SU-DHL-6 (cell line): ENCODE measurements around the gene ANKRD17.

ENCODE experiments used
- H2AFZ ChIP-seq: fragments of 200-600 bp; sonication (generic); 2 replicates; pipeline ENCODE4 v1.6.1; 2014; ENCODE audit warnings: low read depth, mild to moderate bottlenecking, moderate library complexity, mixed read lengths, antibody characterized with exemption, low read length; ENCODE audit not compliant: severe bottlenecking
- H3F3A ChIP-seq: fragments of 200-600 bp; shearing (Covaris generic); 2 replicates; pipeline ENCODE4 v1.6.0; 2016; ENCODE audit warnings: antibody characterized with exemption, mild to moderate bottlenecking; ENCODE audit not compliant: insufficient read depth
- H3K27ac ChIP-seq: fragments of 200-600 bp; sonication (generic); 2 replicates; pipeline ENCODE4 v1.5.1; 2016; ENCODE audit warnings: low read depth, mild to moderate bottlenecking, low read length, moderate library complexity, mixed read lengths
- H3K27me3 ChIP-seq: fragments of 200-600 bp; sonication (generic), shearing (Covaris generic); 2 replicates; pipeline ENCODE4 v1.6.0; 2014; ENCODE audit warnings: mild to moderate bottlenecking, low read length
- H3K36me3 ChIP-seq: fragments of 200-600 bp; sonication (generic); 2 replicates; pipeline ENCODE4 v1.6.1; 2014; ENCODE audit warnings: mild to moderate bottlenecking, low read length, mixed read lengths
- H3K4me2 ChIP-seq: fragments of 300-600, 200-600 bp; shearing (Covaris generic), sonication (generic); 2 replicates; pipeline ENCODE4 v1.6.0; 2014; ENCODE audit warnings: low read length, low read depth, mild to moderate bottlenecking; ENCODE audit not compliant: poor library complexity, severe bottlenecking
- H3K4me3 ChIP-seq: fragments of 200-600 bp; sonication (generic); 2 replicates; pipeline ENCODE4 v1.5.1; 2014; ENCODE audit warnings: antibody characterized with exemption, low read length, mild to moderate bottlenecking, mixed read lengths; ENCODE audit not compliant: insufficient read depth, poor library complexity, severe bottlenecking
- H3K79me2 ChIP-seq: fragments of 200-600 bp; sonication (generic); 2 replicates; pipeline ENCODE4 v1.6.1; 2014; ENCODE audit warnings: mild to moderate bottlenecking, low read length, moderate library complexity; ENCODE audit not compliant: insufficient read depth
- H3K9ac ChIP-seq: fragments of 200-600 bp; sonication (generic); 2 replicates; pipeline ENCODE4 v1.7.0; 2014; ENCODE audit warnings: mild to moderate bottlenecking, low read length
- H3K9me2 ChIP-seq: fragments of 200-600 bp; sonication (generic); replicated peaks from 2 replicates; pipeline ENCODE4 v1.6.1; 2014; ENCODE audit warnings: low read length; ENCODE audit not compliant: insufficient read depth
- H3K9me3 ChIP-seq: fragments of 200-600 bp; sonication (generic); 2 replicates; pipeline ENCODE4 v1.6.1; 2014; ENCODE audit warnings: low read length, mixed read lengths; ENCODE audit not compliant: insufficient read depth
- H4K20me1 ChIP-seq: fragments of 200-600 bp; sonication (generic); 2 replicates; pipeline ENCODE4 v1.6.1; 2014; ENCODE audit warnings: low read depth, mild to moderate bottlenecking, antibody characterized with exemption, low read length, moderate library complexity, mixed read lengths
- CTCF ChIP-seq: fragments of 200-600 bp; sonication (generic); IDR thresholded peaks from one replicate; pipeline ENCODE4 v1.5.1; 2017; ENCODE audit warnings: antibody characterized with exemption, mild to moderate bottlenecking, low read length, moderate library complexity; ENCODE audit not compliant: insufficient read depth, poor library complexity, severe bottlenecking
- EZH2phosphoT487 ChIP-seq: fragments of 200-600 bp; sonication (generic), shearing (Covaris generic); conservative IDR thresholded peaks from 2 replicates; pipeline ENCODE4 v1.6.1; 2018; ENCODE audit warnings: mild to moderate bottlenecking, antibody characterized with exemption, low read length, moderate library complexity, mixed read lengths

The ANKRD17 gene

GRCh38 chr4:73222466-73223257, 35.9 kb downstream of the ANKRD17 start:
- H3K9me3 ChIP-seq: no peaks in the 10 kb centered on the region
- H3K9me2 ChIP-seq: no peaks in the 10 kb centered on the region
- no peak overlapping the region for H3K9ac ChIP-seq
- H3F3A ChIP-seq: no peaks in the 10 kb centered on the region; the same call in 1 of the 2 replicates
- H3K27me3 ChIP-seq: no peaks in the 10 kb centered on the region
- H3K79me2 ChIP-seq: peaks cover 79% of the 10 kb centered on the region
- no peak overlapping the region for H2AFZ ChIP-seq
- H3K4me3 ChIP-seq: no peak overlapping the region
- TF ChIP-seq CTCF: no peak
- no peak for TF ChIP-seq EZH2phosphoT487
- no peak overlapping the region for H3K4me2 ChIP-seq
- H4K20me1 ChIP-seq: no peaks in the 10 kb centered on the region
- no peaks in the 10 kb centered on the region for H3K36me3 ChIP-seq
- no peak overlapping the region for H3K27ac ChIP-seq

GRCh38 chr4:73221734-73222133, 36.9 kb downstream of the ANKRD17 start:
- H3K36me3 ChIP-seq: no peaks in the 10 kb centered on the region
- H3K4me2 ChIP-seq: no peak overlapping the region
- no peaks in the 10 kb centered on the region for H4K20me1 ChIP-seq
- no peak overlapping the region for H2AFZ ChIP-seq
- no peak overlapping the region for H3K4me3 ChIP-seq
- no peak overlapping the region for H3K9ac ChIP-seq
- no peaks in the 10 kb centered on the region; the same call in 1 of the 2 replicates for H3F3A ChIP-seq
- H3K9me2 ChIP-seq: no peaks in the 10 kb centered on the region
- H3K27me3 ChIP-seq: no peaks in the 10 kb centered on the region
- H3K79me2 ChIP-seq: peaks cover 83% of the 10 kb centered on the region
- TF ChIP-seq CTCF (no peak), EZH2phosphoT487 (no peak)
- H3K27ac ChIP-seq: no peak overlapping the region
- no peaks in the 10 kb centered on the region for H3K9me3 ChIP-seq

- no peaks in the 10 kb centered on the region for H4K20me1 ChIP-seq
- no peak overlapping the region for H3K9ac ChIP-seq
- H3K27me3 ChIP-seq: no peaks in the 10 kb centered on the region
- H3F3A ChIP-seq: no peaks in the 10 kb centered on the region; the same call in 1 of the 2 replicates
- no peaks in the 10 kb centered on the region for H3K9me3 ChIP-seq
- no peak overlapping the region for H3K4me3 ChIP-seq
- H3K36me3 ChIP-seq: no peaks in the 10 kb centered on the region
- TF ChIP-seq CTCF (no peak), EZH2phosphoT487 (no peak)
- H3K4me2 ChIP-seq: no peak overlapping the region
- no peak overlapping the region for H2AFZ ChIP-seq
- peaks cover 86% of the 10 kb centered on the region for H3K79me2 ChIP-seq
- H3K9me2 ChIP-seq: no peaks in the 10 kb centered on the region
- no peak overlapping the region for H3K27ac ChIP-seq
Measured at GRCh38 chr4:73220815-73221214, 37.8 kb downstream of the ANKRD17 start.
